ENCODE measurements around the gene MON1B.

The MON1B gene

DNA sequence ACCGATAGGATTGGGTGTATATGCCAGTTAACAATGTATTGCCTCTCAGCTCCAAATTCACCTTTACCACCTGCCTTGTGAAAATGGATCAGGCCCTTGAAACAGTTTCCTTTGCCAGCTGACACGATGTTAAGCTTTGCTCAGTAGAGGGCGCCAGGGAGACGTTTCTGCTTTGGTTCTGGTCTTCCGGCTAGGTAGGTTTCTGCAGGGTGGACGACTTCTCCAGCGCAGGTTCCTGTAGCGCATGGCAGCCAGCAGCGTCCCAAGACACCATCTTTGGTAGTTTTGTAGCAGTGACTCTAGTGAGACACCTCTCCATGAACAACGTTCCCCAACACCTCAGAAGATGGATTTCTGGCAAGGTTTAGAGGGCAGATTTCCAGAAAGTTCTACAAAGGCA is 32.2 kb downstream of the MON1B start:
- Histone ChIP-seq H3K9me2 (replicated peaks; ENCODE audit: low read depth, low read length) (no peaks in the 10 kb centered on the region), H2AFZ (ENCODE audit: low read length) (no peak overlapping the region), H3K79me2 (ENCODE audit: insufficient read depth, low read length) (no peaks in the 10 kb centered on the region), H3K4me2 (ENCODE audit: low read depth, low read length, poor library complexity, severe bottlenecking) (no peak overlapping the region), H3K27me3 (ENCODE audit: insufficient read depth, low read length, poor library complexity, severe bottlenecking) (no peaks in the 10 kb centered on the region), H3K4me1 (ENCODE audit: insufficient read depth, low read length, poor library complexity, severe bottlenecking) (peaks cover 4% of the 10 kb centered on the region), H3F3A (ENCODE audit: low read depth) (no peaks in the 10 kb centered on the region), H4K20me1 (ENCODE audit: insufficient read depth, low read length, poor library complexity, severe bottlenecking) (no peaks in the 10 kb centered on the region), H3K4me3 (ENCODE audit: low read length, poor library complexity, severe bottlenecking) (no peak overlapping the region), H3K9ac (ENCODE audit: low read depth, low read length, poor library complexity, severe bottlenecking) (no peak overlapping the region), H3K9me3 (ENCODE audit: insufficient read depth, low read depth, low read length) (no peaks in the 10 kb centered on the region), H3K36me3 (ENCODE audit: insufficient read depth, low read length) (no peaks in the 10 kb centered on the region)
- TF ChIP-seq, protein P1, sequence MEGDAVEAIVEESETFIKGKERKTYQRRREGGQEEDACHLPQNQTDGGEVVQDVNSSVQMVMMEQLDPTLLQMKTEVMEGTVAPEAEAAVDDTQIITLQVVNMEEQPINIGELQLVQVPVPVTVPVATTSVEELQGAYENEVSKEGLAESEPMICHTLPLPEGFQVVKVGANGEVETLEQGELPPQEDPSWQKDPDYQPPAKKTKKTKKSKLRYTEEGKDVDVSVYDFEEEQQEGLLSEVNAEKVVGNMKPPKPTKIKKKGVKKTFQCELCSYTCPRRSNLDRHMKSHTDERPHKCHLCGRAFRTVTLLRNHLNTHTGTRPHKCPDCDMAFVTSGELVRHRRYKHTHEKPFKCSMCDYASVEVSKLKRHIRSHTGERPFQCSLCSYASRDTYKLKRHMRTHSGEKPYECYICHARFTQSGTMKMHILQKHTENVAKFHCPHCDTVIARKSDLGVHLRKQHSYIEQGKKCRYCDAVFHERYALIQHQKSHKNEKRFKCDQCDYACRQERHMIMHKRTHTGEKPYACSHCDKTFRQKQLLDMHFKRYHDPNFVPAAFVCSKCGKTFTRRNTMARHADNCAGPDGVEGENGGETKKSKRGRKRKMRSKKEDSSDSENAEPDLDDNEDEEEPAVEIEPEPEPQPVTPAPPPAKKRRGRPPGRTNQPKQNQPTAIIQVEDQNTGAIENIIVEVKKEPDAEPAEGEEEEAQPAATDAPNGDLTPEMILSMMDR (conservative IDR thresholded peaks at IDR 0.05; ENCODE audit: low read length), result peak; percentile 80
- TF ChIP-seq EZH2phosphoT487 (IDR thresholded peaks at IDR 0.05; ENCODE audit: borderline replicate concordance), result no peak

DNA sequence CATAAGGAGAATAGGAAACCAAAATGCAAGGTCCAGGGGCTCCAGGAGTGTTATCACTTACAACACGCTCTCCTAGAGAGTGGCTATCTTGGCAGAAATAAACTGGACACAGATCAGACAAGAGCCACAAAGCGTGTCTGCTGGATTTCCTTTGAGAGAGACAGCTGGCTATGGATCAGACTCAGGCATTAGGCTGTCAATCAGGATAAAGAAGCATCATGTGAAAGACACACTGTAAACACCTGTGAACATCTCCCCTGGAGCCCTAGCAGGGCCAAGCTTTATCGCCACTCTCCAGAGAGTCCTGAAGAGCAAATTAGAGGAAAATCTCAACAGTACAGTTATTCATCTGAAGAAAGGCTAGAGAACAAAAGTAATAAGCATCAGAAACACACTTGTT is 34.2 kb downstream of the MON1B start:
- Histone ChIP-seq H3K4me2 (ENCODE audit: low read depth, low read length, poor library complexity, severe bottlenecking) (no peak overlapping the region), H2AFZ (ENCODE audit: low read length) (no peak overlapping the region), H4K20me1 (ENCODE audit: insufficient read depth, low read length, poor library complexity, severe bottlenecking) (no peaks in the 10 kb centered on the region), H3K36me3 (ENCODE audit: insufficient read depth, low read length) (no peaks in the 10 kb centered on the region), H3K9ac (ENCODE audit: low read depth, low read length, poor library complexity, severe bottlenecking) (no peak overlapping the region), H3K4me1 (ENCODE audit: insufficient read depth, low read length, poor library complexity, severe bottlenecking) (peaks cover 2% of the 10 kb centered on the region), H3K79me2 (ENCODE audit: insufficient read depth, low read length) (no peaks in the 10 kb centered on the region), H3K9me3 (ENCODE audit: insufficient read depth, low read depth, low read length) (no peaks in the 10 kb centered on the region), H3F3A (ENCODE audit: low read depth) (no peaks in the 10 kb centered on the region), H3K9me2 (replicated peaks; ENCODE audit: low read depth, low read length) (no peaks in the 10 kb centered on the region), H3K4me3 (ENCODE audit: low read length, poor library complexity, severe bottlenecking) (no peak overlapping the region), H3K27me3 (ENCODE audit: insufficient read depth, low read length, poor library complexity, severe bottlenecking) (no peaks in the 10 kb centered on the region)
- no peak for TF ChIP-seq EZH2phosphoT487 (IDR thresholded peaks at IDR 0.05; ENCODE audit: borderline replicate concordance)
- TF ChIP-seq, protein P1 (conservative IDR thresholded peaks at IDR 0.05; ENCODE audit: low read length), result no peak

DNA sequence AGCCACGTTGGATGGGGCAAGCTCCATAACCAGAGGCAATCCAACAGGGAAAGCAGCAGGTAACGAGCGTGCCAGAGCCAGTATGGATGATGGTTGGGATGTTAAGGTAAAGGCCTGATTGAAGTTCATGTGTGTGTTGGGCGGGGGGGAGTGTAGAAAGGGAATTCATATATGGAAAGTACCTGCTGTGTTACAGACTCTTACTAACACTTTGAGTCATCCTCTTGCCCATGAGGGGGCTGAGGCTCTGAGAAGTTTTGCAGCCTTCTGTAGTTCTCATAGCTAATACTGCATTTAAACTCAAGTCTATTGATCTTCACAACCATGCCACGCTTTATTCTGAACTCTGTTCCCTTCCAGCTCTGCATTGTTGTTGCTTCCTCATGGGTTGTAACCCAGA is 36.8 kb downstream of the MON1B start:
- Histone ChIP-seq H4K20me1 (ENCODE audit: insufficient read depth, low read length, poor library complexity, severe bottlenecking) (no peaks in the 10 kb centered on the region), H3K27me3 (ENCODE audit: insufficient read depth, low read length, poor library complexity, severe bottlenecking) (no peaks in the 10 kb centered on the region), H3K36me3 (ENCODE audit: insufficient read depth, low read length) (no peaks in the 10 kb centered on the region), H3K9ac (ENCODE audit: low read depth, low read length, poor library complexity, severe bottlenecking) (no peak overlapping the region), H3K9me3 (ENCODE audit: insufficient read depth, low read depth, low read length) (no peaks in the 10 kb centered on the region), H3K4me3 (ENCODE audit: low read length, poor library complexity, severe bottlenecking) (no peak overlapping the region), H3K9me2 (replicated peaks; ENCODE audit: low read depth, low read length) (no peaks in the 10 kb centered on the region), H2AFZ (ENCODE audit: low read length) (no peak overlapping the region), H3K79me2 (ENCODE audit: insufficient read depth, low read length) (no peaks in the 10 kb centered on the region), H3F3A (ENCODE audit: low read depth) (no peaks in the 10 kb centered on the region), H3K4me1 (ENCODE audit: insufficient read depth, low read length, poor library complexity, severe bottlenecking) (no peaks in the 10 kb centered on the region), H3K4me2 (ENCODE audit: low read depth, low read length, poor library complexity, severe bottlenecking) (no peak overlapping the region)
- TF ChIP-seq, protein P1 (conservative IDR thresholded peaks at IDR 0.05; ENCODE audit: low read length), result no peak

Measured in Loucy (cell line).